Measurements from ENCODE around the gene USP15. TPM values are rescaled to one million over a fixed set of nuclear protein-coding genes. Genes with fewer than 3 reads are reported as not detected.

Gene USP15
- total and polyA plus RNA-seq, 2 of the 8 experiments (the other 6 are each of a cell fraction or from before 2014, with no cell fraction given), result 12.7 to 38.6 TPM

- TF ChIP-seq ATF2 (IDR thresholded peaks at IDR 0.05; ENCODE audit: low read length), result no peak
- TF ChIP-seq NANOG (IDR thresholded peaks at IDR 0.05; ENCODE audit: insufficient read depth, low read depth, low read length, poor library complexity, severe bottlenecking), result no peak
- no peak for TF ChIP-seq HDAC2 (IDR thresholded peaks at IDR 0.05; ENCODE audit: borderline replicate concordance in 1 of 2, low read depth in 2 of 2, low read length in 2 of 2)
These were observed 48.0 kb downstream of the USP15 start (continued) for GRCh38 chr12:62308201-62308600.

Data from H1 (cell line).